ENCODE measurements around the gene PTGER3.

PTGER3 gene

GRCh38 chr1:71045463-71046028 is 2.1 kb downstream of the PTGER3 start:
- TF ChIP-seq RAD21 (IDR thresholded peaks at IDR 0.05; ENCODE audit: low read depth) (no peak), USF1 (IDR thresholded peaks at IDR 0.05) (no peak), YY1 (IDR thresholded peaks at IDR 0.05; ENCODE audit: low read depth) (no peak), TCF12 (IDR thresholded peaks at IDR 0.05; ENCODE audit: low read depth) (no peak), TAF1 (IDR thresholded peaks at IDR 0.05; ENCODE audit: low read depth) (no peak), NFIC (IDR thresholded peaks at IDR 0.05) (no peak), CEBPB (IDR thresholded peaks at IDR 0.05) (no peak), EGR1 (IDR thresholded peaks at IDR 0.05) (no peak), TEAD4 (IDR thresholded peaks at IDR 0.05) (no peak), MAX (IDR thresholded peaks at IDR 0.05) (no peak), REST (IDR thresholded peaks at IDR 0.05; ENCODE audit: low read depth) (no peak), EP300 (IDR thresholded peaks at IDR 0.05; ENCODE audit: borderline replicate concordance) (no peak), ZBTB7A (IDR thresholded peaks at IDR 0.05; ENCODE audit: low read depth) (no peak), CREB1 (IDR thresholded peaks at IDR 0.05; ENCODE audit: low read depth) (no peak), FOXM1 (IDR thresholded peaks at IDR 0.05; ENCODE audit: borderline replicate concordance, low read depth) (no peak)

GRCh38 chr1:71044833-71045232 is 2.8 kb downstream of the PTGER3 start:
- no peak for TF ChIP-seq MAX (IDR thresholded peaks at IDR 0.05)
- TF ChIP-seq USF1 (IDR thresholded peaks at IDR 0.05): no peak
- TF ChIP-seq CREB1 (IDR thresholded peaks at IDR 0.05; ENCODE audit: low read depth): no peak
- TF ChIP-seq ZBTB7A (IDR thresholded peaks at IDR 0.05; ENCODE audit: low read depth): no peak
- TF ChIP-seq TAF1 (IDR thresholded peaks at IDR 0.05; ENCODE audit: low read depth): no peak
- TF ChIP-seq NFIC (IDR thresholded peaks at IDR 0.05): no peak
- TF ChIP-seq CEBPB (IDR thresholded peaks at IDR 0.05): no peak
- TF ChIP-seq TCF12 (IDR thresholded peaks at IDR 0.05; ENCODE audit: low read depth): no peak
- TF ChIP-seq EGR1 (IDR thresholded peaks at IDR 0.05): no peak
- no peak for TF ChIP-seq TEAD4 (IDR thresholded peaks at IDR 0.05)
- no peak for TF ChIP-seq YY1 (IDR thresholded peaks at IDR 0.05; ENCODE audit: low read depth)
- no peak for TF ChIP-seq REST (IDR thresholded peaks at IDR 0.05; ENCODE audit: low read depth)

GRCh38 chr1:71043065-71043464 is 4.6 kb downstream of the PTGER3 start:
- TF ChIP-seq YY1 (IDR thresholded peaks at IDR 0.05; ENCODE audit: low read depth) (no peak), USF1 (IDR thresholded peaks at IDR 0.05) (no peak), EGR1 (IDR thresholded peaks at IDR 0.05) (no peak)

GRCh38 chr1:71041806-71042205 is 5.8 kb downstream of the PTGER3 start:
- TF ChIP-seq ZBTB7A (IDR thresholded peaks at IDR 0.05; ENCODE audit: low read depth): no peak
- no peak for TF ChIP-seq USF1 (IDR thresholded peaks at IDR 0.05)
- TF ChIP-seq RAD21 (IDR thresholded peaks at IDR 0.05; ENCODE audit: low read depth): no peak
- no peak for TF ChIP-seq EGR1 (IDR thresholded peaks at IDR 0.05)
- no peak for TF ChIP-seq TCF12 (IDR thresholded peaks at IDR 0.05; ENCODE audit: low read depth)
- no peak for TF ChIP-seq REST (IDR thresholded peaks at IDR 0.05; ENCODE audit: low read depth)
- TF ChIP-seq TAF1 (IDR thresholded peaks at IDR 0.05; ENCODE audit: low read depth): no peak
- no peak for TF ChIP-seq MAX (IDR thresholded peaks at IDR 0.05)
- no peak for TF ChIP-seq CREB1 (IDR thresholded peaks at IDR 0.05; ENCODE audit: low read depth)
- TF ChIP-seq YY1 (IDR thresholded peaks at IDR 0.05; ENCODE audit: low read depth): no peak
- TF ChIP-seq FOXM1 (IDR thresholded peaks at IDR 0.05; ENCODE audit: borderline replicate concordance, low read depth): no peak
- no peak for TF ChIP-seq TEAD4 (IDR thresholded peaks at IDR 0.05)
- no peak for TF ChIP-seq NFIC (IDR thresholded peaks at IDR 0.05)
- TF ChIP-seq EP300 (IDR thresholded peaks at IDR 0.05; ENCODE audit: borderline replicate concordance): no peak
- TF ChIP-seq CEBPB (IDR thresholded peaks at IDR 0.05): no peak

Data from Ishikawa (cell line).